SK-N-SH treated with all-trans-retinoic acid at 6 μM for 48 hours (cell line): ENCODE data around the gene TYROBP.

Experiments
- ESRRG ChIP-seq: fragments of 250-450 bp; sonication (Bioruptor Pico); IDR thresholded peaks from 2 replicates; pipeline ENCODE4 v1.6.1; 2021; ENCODE audit warnings: mild to moderate bottlenecking
- ISL1 ChIP-seq: fragments of 250-450 bp; sonication (Bioruptor Pico); IDR thresholded peaks from 2 replicates; pipeline ENCODE4 v2.1.2; 2022; ENCODE audit warnings: mild to moderate bottlenecking, moderate library complexity
- TOX ChIP-seq: fragments of 250-450 bp; sonication (Bioruptor Pico); IDR thresholded peaks from 2 replicates; pipeline ENCODE4 v1.8.0; 2021; ENCODE audit warnings: mild to moderate bottlenecking, moderate library complexity, borderline replicate concordance
- ZNF565 ChIP-seq: fragments of 450-650 bp; formaldehyde crosslinking; conservative IDR thresholded peaks from 2 replicates; pipeline ENCODE4 v1.5.0; 2020; ENCODE audit warnings: low read depth, mild to moderate bottlenecking, moderate library complexity
- TF ChIP-seq, protein P1 (sequence below): fragments of 250-450 bp; sonication (Bioruptor Pico); IDR thresholded peaks from 2 replicates; pipeline ENCODE4 v1.5.1; 2020; ENCODE audit warnings: low read depth, mild to moderate bottlenecking, moderate library complexity

DNA sequence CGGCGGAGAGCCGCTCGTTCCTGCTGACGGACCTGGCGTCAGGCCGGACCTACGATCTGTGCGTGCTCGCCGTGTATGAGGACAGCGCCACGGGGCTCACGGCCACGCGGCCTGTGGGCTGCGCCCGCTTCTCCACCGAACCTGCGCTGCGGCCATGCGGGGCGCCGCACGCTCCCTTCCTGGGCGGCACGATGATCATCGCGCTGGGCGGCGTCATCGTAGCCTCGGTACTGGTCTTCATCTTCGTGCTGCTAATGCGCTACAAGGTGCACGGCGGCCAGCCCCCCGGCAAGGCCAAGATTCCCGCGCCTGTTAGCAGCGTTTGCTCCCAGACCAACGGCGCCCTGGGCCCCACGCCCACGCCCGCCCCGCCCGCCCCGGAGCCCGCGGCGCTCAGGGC, 36.5 kb upstream of the TYROBP start:
- TF ChIP-seq ISL1 = no peak
- TF ChIP-seq, protein P1, sequence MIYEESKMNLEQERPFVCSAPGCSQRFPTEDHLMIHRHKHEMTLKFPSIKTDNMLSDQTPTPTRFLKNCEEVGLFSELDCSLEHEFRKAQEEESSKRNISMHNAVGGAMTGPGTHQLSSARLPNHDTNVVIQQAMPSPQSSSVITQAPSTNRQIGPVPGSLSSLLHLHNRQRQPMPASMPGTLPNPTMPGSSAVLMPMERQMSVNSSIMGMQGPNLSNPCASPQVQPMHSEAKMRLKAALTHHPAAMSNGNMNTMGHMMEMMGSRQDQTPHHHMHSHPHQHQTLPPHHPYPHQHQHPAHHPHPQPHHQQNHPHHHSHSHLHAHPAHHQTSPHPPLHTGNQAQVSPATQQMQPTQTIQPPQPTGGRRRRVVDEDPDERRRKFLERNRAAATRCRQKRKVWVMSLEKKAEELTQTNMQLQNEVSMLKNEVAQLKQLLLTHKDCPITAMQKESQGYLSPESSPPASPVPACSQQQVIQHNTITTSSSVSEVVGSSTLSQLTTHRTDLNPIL (CRISPR knock-in tag) = no peak
- TF ChIP-seq ESRRG (CRISPR knock-in tag) = no peak
- no peak for TF ChIP-seq ZNF565 (CRISPR knock-in tag)
- no peak for TF ChIP-seq TOX (CRISPR knock-in tag)
